Esophagus squamous epithelium (tissue), 4 donors: ENCODE results near the gene TLE1.

Experiments
- CTCF ChIP-seq, 6 experiments: fragments of 450-650 bp in 4 of 6; fragments of 200-600 bp in 2 of 6; sonication (generic) in 2 of 6; IDR thresholded peaks; one replicate each; pipeline ENCODE4 v1.5.1; 2016 to 2019; ENCODE audit warnings: antibody characterized with exemption in 6 of 6, mild to moderate bottlenecking in 4 of 6, moderate library complexity in 4 of 6
- POLR2A ChIP-seq, 4 donors: fragments of 450-650 bp; IDR thresholded peaks; one replicate each; pipeline ENCODE4 v1.6.1; 2017; ENCODE audit warnings: antibody characterized with exemption in 4 of 4, mild to moderate bottlenecking in 4 of 4, moderate library complexity in 3 of 4

- TF ChIP-seq CTCF (IDR thresholded peaks at IDR 0.05) (no peak), POLR2A (IDR thresholded peaks at IDR 0.05) (no peak)
These were observed 43.0 kb downstream of the TLE1 start for GRCh38 chr9:81646337-81646736.
